ENCODE results near the gene DHCR24. TPM values are rescaled to one million over a fixed set of nuclear protein-coding genes. Genes with fewer than 3 reads are reported as not detected.

Gene DHCR24
- total RNA-seq, 1 donor from 2014 or later = 168 TPM

GRCh38 chr1:54869173-54869851, 17.7 kb downstream of the DHCR24 start:
- H3K27me3 ChIP-seq (ENCODE audit: insufficient read depth, low read length) = no peaks in the 10 kb centered on the region
- no peaks in the 10 kb centered on the region for H3K79me2 ChIP-seq (ENCODE audit: insufficient read depth, low read length)
- no peak overlapping the region for H3K27ac Mint-ChIP-seq (ENCODE audit: unreplicated experiment)
- no peak overlapping the region for H3K4me3 ChIP-seq (ENCODE audit: insufficient read depth, low read depth, low read length)
- FAIRE-seq (no peak), DNase-seq (ENCODE audit: low read depth) (no peak)
- H3K9ac ChIP-seq (ENCODE audit: low read length) = no peak overlapping the region
- H4K20me1 ChIP-seq (ENCODE audit: insufficient read depth, low read length) = peaks cover 33% of the 10 kb centered on the region
- peaks cover 63% of the 10 kb centered on the region for H3K36me3 ChIP-seq (ENCODE audit: insufficient read depth, low read length)
- H3K27me3 Mint-ChIP-seq (ENCODE audit: low read depth, unreplicated experiment) = no peaks in the 10 kb centered on the region
- H3K4me3 Mint-ChIP-seq (ENCODE audit: unreplicated experiment) = no peak overlapping the region
- no peaks in the 10 kb centered on the region for H3K9me3 Mint-ChIP-seq (ENCODE audit: unreplicated experiment)
- no peak overlapping the region for H3K4me2 ChIP-seq (ENCODE audit: low read length)
- H3K27ac ChIP-seq (ENCODE audit: low read depth, low read length) = no peak overlapping the region
- H3K4me1 Mint-ChIP-seq (ENCODE audit: low read depth, unreplicated experiment) = peaks cover 4% of the 10 kb centered on the region
- no peak overlapping the region for H2AFZ ChIP-seq (ENCODE audit: low read depth, low read length)
- H3K9me3 ChIP-seq (ENCODE audit: insufficient read depth, low read depth, low read length) = no peaks in the 10 kb centered on the region
- H3K4me1 ChIP-seq (ENCODE audit: insufficient read depth, low read length) = peaks cover 5% of the 10 kb centered on the region
- TF ChIP-seq EZH2 (IDR thresholded peaks at IDR 0.05; ENCODE audit: insufficient read depth, low read length) = no peak
- TF ChIP-seq, protein P1, sequence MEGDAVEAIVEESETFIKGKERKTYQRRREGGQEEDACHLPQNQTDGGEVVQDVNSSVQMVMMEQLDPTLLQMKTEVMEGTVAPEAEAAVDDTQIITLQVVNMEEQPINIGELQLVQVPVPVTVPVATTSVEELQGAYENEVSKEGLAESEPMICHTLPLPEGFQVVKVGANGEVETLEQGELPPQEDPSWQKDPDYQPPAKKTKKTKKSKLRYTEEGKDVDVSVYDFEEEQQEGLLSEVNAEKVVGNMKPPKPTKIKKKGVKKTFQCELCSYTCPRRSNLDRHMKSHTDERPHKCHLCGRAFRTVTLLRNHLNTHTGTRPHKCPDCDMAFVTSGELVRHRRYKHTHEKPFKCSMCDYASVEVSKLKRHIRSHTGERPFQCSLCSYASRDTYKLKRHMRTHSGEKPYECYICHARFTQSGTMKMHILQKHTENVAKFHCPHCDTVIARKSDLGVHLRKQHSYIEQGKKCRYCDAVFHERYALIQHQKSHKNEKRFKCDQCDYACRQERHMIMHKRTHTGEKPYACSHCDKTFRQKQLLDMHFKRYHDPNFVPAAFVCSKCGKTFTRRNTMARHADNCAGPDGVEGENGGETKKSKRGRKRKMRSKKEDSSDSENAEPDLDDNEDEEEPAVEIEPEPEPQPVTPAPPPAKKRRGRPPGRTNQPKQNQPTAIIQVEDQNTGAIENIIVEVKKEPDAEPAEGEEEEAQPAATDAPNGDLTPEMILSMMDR (IDR thresholded peaks at IDR 0.05; ENCODE audit: insufficient read depth, low read depth, low read length) = no peak
- peaks cover 9% of the 10 kb centered on the region for H3K36me3 Mint-ChIP-seq (ENCODE audit: low read depth, unreplicated experiment)

GRCh38 chr1:54867717-54868057, 19.3 kb downstream of the DHCR24 start:
- no peak overlapping the region for H3K4me3 Mint-ChIP-seq (ENCODE audit: unreplicated experiment)
- Histone ChIP-seq H3K79me2 (ENCODE audit: insufficient read depth, low read length) (no peaks in the 10 kb centered on the region), H2AFZ (ENCODE audit: low read depth, low read length) (no peak overlapping the region), H3K9ac (ENCODE audit: low read length) (no peak overlapping the region), H3K4me2 (ENCODE audit: low read length) (no peak overlapping the region), H3K36me3 (ENCODE audit: insufficient read depth, low read length) (peaks cover 56% of the 10 kb centered on the region), H3K4me3 (ENCODE audit: insufficient read depth, low read depth, low read length) (no peak overlapping the region), H3K4me1 (ENCODE audit: insufficient read depth, low read length) (no peaks in the 10 kb centered on the region), H3K9me3 (ENCODE audit: insufficient read depth, low read depth, low read length) (no peaks in the 10 kb centered on the region), H4K20me1 (ENCODE audit: insufficient read depth, low read length) (peaks cover 28% of the 10 kb centered on the region), H3K27ac (ENCODE audit: low read depth, low read length) (no peak overlapping the region), H3K27me3 (ENCODE audit: insufficient read depth, low read length) (no peaks in the 10 kb centered on the region)
- DNase-seq (ENCODE audit: low read depth) (no peak), FAIRE-seq (no peak)
- H3K9me3 Mint-ChIP-seq (ENCODE audit: unreplicated experiment) = no peaks in the 10 kb centered on the region
- peaks cover 2% of the 10 kb centered on the region for H3K4me1 Mint-ChIP-seq (ENCODE audit: low read depth, unreplicated experiment)
- no peaks in the 10 kb centered on the region for H3K27me3 Mint-ChIP-seq (ENCODE audit: low read depth, unreplicated experiment)
- H3K27ac Mint-ChIP-seq (ENCODE audit: unreplicated experiment) = no peak overlapping the region
- H3K36me3 Mint-ChIP-seq (ENCODE audit: low read depth, unreplicated experiment) = peaks cover 11% of the 10 kb centered on the region
- TF ChIP-seq, protein P1 (IDR thresholded peaks at IDR 0.05; ENCODE audit: insufficient read depth, low read depth, low read length) = no peak
- TF ChIP-seq EZH2 (IDR thresholded peaks at IDR 0.05; ENCODE audit: insufficient read depth, low read length) = no peak

Data from astrocyte (in vitro differentiated cells and primary cell).